Embryonic facial prominence (tissue), 1 donor: ENCODE data around the gene LTF.
"Not testable (repeated sequence)": the region's sequence is repeated elsewhere in the genome, so short reads cannot be mapped to it uniquely, and the experiment has no call there.

Experiments used
- DNase-seq: peaks from one replicate; pipeline ENCODE4 v3.0.0-alpha.2; 2016; ENCODE audit errors: extremely low spot score

The LTF gene

DNA sequence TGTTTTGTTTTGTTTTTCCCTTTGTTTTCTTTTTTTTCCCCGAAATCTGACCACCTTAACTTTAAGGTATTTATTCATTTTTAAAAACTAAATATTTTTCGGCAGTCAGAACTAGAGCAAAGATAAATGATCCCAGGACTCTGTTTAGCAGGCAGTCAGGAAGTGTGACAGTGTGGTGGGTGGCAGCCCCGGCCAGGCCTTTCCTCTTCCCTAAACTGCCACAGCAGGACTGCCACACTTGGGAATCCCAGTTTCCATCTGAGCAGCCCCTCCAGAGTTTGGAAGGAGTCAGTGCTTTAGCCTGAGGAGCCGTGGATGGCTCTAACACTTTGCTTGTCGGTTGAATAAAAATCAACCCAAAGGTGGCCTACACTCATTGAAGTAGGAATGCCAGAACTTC lies 50.8 kb downstream of the LTF start:
- no peak for DNase-seq

DNA sequence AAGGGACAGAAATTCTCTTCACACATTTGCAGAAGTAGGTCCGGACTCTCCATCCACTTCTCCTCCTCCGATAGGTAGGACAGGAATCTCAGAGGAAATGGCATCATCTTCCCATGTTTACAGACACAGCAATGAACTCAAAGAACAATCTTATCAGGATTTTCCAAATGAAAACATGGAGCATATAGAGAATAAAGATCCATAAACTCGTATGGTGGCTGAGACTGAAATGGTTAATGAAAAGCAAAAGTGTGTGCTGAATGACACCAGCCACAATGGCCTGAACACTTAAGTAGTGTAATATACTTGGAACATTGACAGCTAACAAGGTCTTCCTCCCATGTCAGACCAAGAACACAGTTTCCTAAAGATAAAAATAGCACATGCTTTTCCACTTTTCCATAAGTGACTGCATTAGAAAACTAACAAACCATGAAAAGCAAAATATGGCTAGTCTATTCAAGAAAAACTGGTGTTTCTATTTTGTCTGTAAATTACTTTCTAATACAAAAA lies 51.9 kb downstream of the LTF start:
- no peak for DNase-seq

GRCh38 chr3:46411271-46411670 lies 53.4 kb downstream of the LTF start:
- no peak for DNase-seq

- no peak for DNase-seq
Measured at GRCh38 chr3:46410669-46411068, 54.0 kb downstream of the LTF start.

- no peak for DNase-seq
Measured at GRCh38 chr3:46409739-46410489, 54.8 kb downstream of the LTF start.

DNA sequence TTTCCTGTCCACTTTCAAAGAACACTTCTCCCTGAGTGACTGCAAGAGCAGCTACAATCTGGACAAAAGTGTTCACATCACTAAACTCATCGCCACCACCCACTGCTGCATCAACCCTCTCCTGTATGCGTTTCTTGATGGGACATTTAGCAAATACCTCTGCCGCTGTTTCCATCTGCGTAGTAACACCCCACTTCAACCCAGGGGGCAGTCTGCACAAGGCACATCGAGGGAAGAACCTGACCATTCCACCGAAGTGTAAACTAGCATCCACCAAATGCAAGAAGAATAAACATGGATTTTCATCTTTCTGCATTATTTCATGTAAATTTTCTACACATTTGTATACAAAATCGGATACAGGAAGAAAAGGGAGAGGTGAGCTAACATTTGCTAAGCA lies 55.9 kb downstream of the LTF start:
- no peak for DNase-seq

- no peak for DNase-seq
Measured at GRCh38 chr3:46407970-46408369, 56.7 kb downstream of the LTF start.

GRCh38 chr3:46406788-46407611 lies 57.7 kb downstream of the LTF start, which contains the start of the genes CCR5AS and CCRL2:
Gene CCR5AS (minus strand): TSS chr3:46407066.
Gene CCRL2 (plus strand): TSS chr3:46407259. CDS start chr3:46408080, 821 bp downstream.
- no peak for DNase-seq

GRCh38 chr3:46406443-46406787 lies 58.3 kb downstream of the LTF start:
- no peak for DNase-seq

DNA sequence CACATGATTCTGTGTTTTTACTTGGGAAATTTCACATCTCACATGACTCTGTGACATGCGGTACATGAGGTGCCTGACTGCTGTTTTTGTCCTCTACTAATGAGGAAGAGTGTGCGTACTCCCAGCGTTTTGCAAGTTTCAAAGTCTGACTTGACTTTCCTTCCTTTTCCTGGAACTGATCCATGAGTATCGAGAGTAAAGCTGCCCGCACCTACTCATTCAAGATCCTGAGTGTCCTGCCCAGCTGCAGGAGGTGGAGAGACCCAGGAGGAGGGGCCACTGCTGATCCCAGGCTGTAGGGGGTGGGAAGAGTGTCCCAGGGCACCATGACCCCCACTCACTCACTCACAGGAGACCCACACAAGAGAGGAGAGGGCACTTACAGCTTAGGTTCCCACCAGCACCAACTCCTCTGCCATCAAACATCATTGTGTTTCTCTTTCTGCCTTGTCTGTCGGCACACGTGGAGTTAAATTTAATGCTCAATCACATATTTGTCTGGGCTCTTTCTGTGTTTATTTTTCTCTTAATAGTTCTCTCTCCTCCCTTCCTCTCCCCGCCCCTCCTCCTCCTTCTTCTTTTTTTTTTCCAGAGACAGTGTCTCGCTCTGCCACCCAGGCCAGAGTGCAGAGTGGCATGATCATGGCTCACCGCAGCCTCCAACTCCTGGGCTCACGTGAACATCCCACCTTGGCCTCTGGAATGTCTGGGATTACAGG lies 59.2 kb downstream of the LTF start:
- DNase-seq: no peak

GRCh38 chr3:46402902-46403301 lies 61.8 kb downstream of the LTF start:
- DNase-seq: not testable (repeated sequence)

- no peak for DNase-seq
Measured at GRCh38 chr3:46401579-46401978, 63.1 kb downstream of the LTF start.

- DNase-seq: no peak
Measured at GRCh38 chr3:46400846-46401245, 63.9 kb downstream of the LTF start.

DNA sequence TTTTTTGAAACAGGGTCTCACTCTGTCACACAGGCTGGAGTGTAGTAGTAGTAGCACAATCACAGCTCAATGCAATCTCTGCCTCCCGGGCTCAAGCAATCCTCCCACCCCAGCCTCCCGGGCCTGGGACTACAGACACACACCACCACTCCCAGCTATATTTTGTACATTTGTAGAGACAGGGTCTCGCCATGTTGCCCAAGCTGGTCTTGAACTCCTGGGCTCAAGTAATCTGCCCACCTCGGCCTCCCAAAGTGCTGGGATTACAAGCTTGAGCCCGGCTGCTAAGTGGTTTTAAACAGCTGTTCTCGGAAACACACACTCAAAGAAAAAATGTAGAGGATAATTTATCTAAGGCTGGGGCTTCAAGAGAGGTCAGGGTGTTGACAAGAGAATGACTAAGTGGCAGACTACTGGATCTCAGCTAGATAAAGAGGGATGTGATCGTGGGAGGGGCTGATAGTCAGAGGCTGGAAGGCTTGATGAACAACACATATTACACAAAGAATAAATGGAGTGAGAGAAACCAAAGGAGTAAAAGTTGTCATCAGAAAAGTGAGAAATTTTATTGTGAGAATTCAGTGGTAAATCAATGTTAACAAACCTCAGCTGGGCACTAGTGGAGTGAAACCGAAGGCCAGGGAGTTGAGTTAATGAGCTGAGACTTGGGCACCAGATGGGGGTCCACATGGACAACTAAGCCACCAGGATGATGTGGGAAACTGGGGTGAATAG lies 64.5 kb downstream of the LTF start:
- DNase-seq: no peak

GRCh38 chr3:46399557-46399956 lies 65.1 kb downstream of the LTF start:
- no peak for DNase-seq

DNA sequence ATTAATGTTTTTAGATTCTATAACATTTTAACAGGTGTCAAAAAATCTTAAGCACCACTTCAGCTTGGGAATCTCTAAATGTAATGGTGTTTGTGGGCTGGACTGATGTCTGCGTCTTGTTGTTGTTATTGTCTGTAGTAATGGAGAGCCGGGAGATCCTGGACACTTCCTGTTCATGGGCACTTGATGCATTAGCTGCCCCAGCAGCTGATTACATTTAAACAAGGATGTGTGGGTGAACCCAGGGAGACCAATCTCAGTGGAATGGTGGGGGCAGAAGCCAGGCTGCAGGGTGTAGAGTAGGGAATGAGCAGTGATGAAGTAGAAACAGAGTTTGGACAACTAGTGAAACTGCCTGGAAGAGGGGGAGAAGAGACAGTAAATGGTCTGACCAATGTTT lies 65.6 kb downstream of the LTF start:
- no peak for DNase-seq

DNA sequence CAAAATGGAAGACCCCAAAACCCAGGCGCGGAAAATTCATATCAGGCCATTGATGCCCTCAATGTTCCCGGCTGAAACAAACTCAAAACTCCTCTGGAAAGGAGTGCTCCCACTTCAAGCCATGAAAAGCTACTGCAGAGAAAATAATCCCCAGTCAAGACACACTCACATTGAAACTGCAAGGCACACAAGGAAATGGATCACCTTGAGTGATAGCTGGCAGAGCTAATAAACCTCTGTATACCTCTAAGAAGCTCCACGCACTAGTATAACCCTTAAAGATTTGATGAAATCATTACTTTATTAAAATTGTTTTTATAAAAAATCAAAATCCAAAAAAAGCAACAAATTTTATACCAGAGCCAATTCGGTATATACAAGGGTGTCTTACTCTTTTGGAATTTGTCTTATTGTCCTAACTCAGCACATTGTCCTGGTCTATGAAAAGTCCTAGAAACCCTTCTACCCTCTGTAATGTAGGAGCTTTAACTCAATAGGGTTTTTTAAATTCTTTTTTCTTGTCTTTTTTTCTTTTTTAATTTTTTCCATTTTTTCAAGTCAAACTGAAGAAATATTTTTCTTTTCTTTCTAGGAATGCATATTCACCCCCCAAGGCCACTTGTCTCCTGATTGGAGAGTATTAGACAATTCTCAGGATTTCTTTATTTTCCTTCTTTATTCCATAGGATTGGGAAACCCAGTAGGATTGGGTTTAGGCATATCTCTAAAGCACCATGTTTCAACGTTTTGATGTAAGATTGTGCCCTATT lies 66.3 kb downstream of the LTF start:
- DNase-seq: no peak

DNA sequence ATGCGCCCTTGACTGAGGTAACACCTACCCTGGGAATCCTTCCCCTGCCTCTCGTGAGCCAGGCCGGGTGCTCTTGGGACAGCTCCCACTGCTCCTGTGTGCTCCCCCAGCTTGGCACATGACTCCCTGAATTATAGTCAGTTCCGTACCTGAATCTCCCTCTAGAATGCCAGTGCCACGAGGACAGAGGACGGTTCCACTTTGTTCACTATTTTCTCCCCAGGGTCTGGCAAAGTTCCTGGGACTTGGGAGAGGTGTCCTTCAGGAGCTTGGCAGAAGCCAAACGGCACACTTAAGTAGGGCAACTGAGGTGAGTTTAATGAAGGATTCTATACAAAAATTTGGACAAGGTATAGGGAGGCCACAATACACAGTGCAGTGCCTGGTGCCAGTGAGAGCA lies 67.6 kb downstream of the LTF start:
- DNase-seq: no peak

GRCh38 chr3:46395766-46396530 lies 68.8 kb downstream of the LTF start:
- no peak for DNase-seq

DNA sequence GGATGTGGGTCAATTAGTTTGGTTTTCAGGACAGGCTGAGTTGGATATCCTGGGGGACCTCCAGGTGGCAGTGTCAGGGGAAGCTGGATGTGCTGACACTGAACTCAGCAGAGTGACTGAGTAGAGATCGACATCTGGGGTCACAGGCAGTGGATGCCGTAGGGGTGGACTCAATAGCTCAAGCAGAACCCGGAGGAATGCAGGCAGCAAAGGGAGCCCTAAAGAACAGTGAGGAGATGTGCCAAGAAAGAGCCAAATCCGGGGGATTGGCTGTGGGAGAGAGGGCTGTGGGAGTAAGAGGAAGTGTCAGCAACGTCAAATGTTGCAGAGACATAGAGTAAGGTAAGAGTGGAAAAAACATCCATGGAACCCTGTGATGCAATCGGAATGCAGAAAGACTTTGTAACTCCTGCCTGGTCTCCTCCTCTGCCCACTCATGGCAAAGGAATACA lies 69.5 kb downstream of the LTF start:
- no peak for DNase-seq
